Head of caudate nucleus (tissue), 42 donors: ENCODE results near the gene TNNI2.
A peak's percentile ranks its signal among the peaks of the same experiment; 100 is the strongest.

Source experiments
- DNase-seq, 42 donors: peaks; one replicate each; pipeline versions ENCODE4 v3.0.0 to v3.0.0-alpha.2; 2020 to 2021; ENCODE audit warnings: mixed read lengths in 7 of 42
- intact Hi-C: fragments of 100-400 bp; cut with DNase I; formaldehyde crosslinking; loops from one replicate; pipeline ENCODE4 v1.15.0; 2022

The TNNI2 gene

DNA sequence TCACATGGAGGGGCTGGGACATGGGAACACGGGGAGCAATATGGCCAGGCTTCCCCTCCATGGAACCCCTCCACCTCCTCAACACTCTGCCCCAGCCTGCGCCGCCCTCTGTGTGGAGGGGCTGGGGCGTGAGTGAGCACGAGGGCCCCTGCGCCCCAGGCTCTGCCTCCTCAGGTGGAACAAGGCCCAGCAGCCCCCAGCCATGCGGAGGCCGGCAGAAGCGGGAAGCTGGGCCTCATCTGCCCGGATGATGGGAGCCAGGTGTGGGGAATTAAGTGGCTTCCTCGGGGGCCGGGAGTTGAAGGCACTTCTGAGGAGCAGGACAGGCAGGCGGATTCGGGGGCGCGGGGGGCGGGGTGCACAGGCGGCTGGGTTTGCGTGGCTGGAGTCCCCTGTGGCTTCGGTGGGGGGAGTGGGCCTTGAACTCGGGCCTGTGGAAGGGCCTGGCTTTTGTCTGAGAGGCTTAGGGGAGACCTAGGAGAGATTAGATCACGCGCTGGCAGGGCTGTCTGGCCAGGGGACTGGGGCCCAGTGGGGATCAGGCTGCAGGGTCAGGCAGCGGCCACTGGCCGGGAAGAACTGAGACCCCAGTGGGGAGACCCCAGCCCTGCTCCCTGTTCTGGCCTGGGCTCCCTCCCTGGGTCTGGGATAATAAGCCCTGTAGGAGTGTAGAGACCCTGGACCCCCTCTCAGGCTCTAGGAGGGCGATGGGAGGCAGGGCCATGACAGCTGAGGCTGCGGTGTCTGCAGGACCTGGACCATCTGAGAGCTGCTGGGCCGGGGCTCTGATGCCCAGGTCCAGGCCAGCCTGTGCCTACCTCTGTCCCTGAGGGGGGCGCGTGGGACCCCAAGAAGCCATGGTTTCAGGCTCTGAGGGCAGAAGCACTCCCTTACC, 39.6 kb downstream of the TNNI2 start:
- peak in 6 of 42 donors; percentile 1 to 41 (median 12) for DNase-seq
- intact Hi-C loops = no loop called here

DNA sequence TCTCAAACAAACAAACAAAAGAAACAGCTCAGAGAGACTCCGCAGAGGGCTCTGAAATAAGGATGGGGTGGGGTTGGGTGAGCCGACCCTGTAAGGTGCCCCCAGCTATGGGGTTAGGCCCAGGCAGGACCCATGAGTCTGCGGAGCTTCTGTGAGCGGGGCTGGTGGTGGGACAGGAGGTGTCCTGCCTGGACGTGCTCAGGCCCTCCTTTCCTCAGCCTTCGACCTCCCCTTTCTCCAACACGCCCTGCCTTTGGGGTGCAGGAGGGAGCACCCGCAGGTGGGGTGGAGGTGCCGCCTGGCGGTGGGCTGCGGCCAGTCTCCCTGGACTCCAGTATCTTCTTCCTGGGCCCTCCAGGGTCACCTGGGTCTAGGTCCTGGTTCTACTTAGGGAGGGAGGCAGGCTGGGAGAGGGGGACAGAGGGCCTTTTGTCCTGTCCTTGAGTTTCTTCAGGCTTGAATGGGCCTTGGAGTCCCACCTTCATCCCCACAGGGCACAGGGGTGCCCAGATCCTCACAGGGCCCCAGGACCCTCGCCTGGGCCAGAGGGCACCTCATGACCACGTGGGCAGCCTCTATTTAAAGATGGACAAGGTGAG, 40.7 kb downstream of the TNNI2 start:
- intact Hi-C loops = no loop called here
- DNase-seq = peak in 2 of 42 donors; percentile 7 to 11

DNA sequence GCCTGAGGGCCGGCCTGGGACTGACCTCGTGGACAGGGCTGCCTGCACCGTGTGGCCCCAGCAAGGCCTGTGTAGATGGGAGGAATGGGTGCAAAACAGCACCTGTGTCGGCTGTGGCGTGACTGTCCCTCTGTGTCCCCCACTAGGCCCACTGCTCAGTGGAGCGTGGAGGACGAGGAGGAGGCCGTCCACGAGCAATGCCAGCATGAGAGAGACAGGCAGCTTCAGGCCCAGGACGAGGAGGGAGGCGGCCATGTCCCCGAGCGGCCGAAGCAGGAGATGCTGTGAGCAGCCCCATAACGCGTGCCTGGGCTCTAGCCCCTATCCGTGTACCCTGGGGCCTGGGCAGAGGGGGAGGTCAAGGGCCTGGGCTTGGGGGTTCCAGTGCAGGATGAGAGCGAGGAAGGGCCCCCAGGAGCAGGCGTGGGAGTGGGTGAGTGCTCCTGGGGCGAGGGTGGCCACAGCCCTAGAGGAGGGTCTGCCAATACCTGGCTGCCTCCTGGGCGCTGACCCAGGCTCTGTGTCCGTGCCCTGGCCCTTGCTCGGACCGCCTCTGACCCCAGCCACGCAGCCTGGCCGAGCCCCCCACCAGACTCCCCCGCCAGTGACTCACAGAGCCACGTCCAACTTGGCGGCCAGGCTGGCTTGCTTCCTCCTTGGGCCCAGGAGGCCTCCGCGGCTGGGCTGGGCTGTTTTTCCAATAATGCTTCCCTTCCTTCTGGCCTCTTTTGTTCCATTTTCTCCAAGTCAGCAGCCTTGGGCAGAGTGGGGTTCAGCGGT, 41.4 kb downstream of the TNNI2 start:
- intact Hi-C loops = loop anchor here (10.0 kb wide), 1 partner anchor 265 kb away; no protein-coding TSS in a partner anchor
- DNase-seq = peak in 5 of 42 donors; percentile 8 to 30 (median 16)

DNA sequence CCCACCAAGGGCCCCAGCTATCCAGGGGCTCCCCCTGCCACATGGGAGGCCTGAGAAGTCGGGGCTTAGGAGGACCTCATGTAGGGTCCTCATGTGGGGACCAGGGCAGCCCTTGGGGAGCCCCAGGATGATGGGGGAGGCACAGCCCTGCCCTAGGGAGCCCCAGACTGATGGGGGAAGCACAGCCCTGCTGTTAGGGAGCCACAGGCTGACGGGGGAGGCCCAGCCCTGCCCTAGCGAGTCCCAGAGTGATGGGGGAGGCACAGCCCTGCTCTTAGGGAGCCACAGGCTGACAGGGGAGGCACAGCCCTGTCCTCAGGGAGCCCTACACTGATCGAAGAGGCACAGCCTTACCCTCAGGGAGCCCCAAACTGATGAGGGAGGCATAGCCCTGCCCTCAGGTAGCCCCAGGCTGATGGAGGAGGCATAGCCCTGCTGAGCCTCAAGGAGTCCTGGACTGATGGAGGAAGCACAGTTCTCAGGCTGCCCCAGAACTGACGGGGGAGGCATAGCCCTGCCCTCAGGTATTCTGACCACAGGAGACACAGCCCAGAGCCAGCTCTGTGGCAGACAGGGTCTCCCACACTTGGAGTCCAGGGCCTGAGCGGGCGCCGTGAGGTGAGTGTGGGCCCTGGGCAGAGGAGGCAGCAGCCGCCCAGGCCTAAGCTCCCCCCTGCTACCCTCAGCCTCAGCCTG, 42.1 kb downstream of the TNNI2 start:
- intact Hi-C loops = loop anchor here (10.0 kb wide), 1 partner anchor 264 kb away; no protein-coding TSS in a partner anchor
- peak in 4 of 42 donors; percentile 4 to 42 (median 13) for DNase-seq

DNA sequence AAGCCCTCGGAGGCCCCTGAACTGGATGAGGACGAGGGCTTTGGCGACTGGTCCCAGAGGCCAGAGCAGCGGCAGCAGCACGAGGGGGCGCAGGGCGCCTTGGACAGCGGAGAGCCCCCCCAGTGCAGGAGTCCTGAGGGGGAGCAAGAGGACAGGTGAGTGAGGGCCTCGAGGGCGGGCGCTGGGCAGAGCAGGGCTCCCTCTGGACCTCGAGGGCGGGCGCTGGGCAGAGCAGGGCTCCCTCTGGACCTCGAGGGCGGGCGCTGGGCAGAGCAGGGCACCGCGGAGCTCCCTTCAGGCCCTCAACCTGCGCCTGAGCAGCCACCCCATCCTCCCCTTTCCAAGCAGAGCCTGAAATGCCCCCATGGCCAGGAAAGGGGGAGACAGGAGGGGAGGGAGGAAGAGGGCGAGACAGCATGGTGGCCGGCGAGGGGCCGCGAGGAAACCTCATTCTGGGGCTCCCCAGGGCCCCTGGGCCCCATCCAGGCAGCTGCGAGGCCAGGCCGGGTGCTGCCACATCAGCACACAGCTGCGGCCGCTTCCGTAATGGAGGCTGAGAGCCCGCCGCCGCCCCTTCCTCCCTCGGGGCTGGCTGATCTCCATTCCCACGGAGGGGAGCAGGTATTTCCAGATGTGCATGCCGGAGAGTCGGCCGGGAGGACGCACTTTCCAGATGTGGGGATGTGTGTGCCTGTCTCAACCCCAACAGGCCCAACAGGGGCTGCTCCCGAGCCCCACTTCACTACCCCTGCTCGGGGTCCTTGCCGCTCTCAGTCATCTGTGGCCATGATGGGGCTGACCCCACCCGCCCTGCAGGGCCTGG, 42.9 kb downstream of the TNNI2 start:
- peak in 6 of 42 donors; percentile 9 to 39 (median 18) for DNase-seq
- intact Hi-C loops = loop anchor here (10.0 kb wide), 1 partner anchor 263 kb away; no protein-coding TSS in a partner anchor

DNA sequence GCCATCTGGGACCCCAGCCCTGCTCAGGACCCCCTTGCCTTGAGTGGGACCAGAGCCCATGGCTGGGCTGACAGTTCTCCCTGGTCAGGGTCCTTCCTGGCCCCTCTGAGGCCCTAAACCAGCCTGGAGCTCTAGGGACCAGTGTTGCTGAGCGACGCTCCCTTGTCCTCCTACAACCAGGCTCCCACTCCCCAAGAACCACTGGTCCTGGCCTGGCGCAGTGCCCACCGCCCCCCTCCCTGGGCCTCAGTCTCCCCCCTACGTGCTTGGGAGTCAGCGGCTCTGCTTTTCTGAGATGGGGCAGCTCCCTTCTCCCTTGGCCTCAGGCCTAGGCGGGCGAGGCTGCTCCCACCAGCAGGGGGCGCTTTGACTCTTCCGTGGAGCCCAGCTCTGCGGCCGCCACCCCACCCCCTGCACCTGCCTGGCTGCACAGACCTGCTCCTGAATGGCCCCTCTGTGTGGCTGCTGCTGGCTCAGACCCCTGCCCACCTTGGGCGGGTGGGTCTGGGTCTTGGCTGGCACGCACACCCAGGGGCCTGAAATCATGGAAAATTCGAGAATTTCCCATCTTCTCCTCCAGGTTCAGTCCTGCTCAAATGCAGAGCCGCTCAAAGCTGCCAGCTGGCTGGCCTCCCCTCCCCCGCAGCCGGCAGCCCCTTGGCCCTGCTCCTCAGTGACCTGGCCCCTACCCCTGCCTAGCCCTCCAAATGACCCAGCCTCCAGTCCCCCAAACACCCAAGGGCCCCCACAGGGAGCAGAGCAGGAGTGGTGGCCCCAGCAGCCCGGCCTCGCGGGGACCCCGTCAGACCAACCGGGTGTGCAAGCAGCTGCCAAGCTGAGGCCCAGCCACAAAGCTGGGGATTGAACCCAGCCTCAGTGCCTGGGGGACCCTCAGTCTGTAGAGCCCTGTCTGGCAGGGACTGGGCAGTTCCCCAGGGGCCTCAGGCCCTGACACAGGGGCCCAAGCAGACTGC, 43.8 kb downstream of the TNNI2 start:
- DNase-seq = peak; percentile 28 to 88 (median 78)
- intact Hi-C loops = loop anchor here (10.0 kb wide), 1 partner anchor 262 kb away; no protein-coding TSS in a partner anchor

DNA sequence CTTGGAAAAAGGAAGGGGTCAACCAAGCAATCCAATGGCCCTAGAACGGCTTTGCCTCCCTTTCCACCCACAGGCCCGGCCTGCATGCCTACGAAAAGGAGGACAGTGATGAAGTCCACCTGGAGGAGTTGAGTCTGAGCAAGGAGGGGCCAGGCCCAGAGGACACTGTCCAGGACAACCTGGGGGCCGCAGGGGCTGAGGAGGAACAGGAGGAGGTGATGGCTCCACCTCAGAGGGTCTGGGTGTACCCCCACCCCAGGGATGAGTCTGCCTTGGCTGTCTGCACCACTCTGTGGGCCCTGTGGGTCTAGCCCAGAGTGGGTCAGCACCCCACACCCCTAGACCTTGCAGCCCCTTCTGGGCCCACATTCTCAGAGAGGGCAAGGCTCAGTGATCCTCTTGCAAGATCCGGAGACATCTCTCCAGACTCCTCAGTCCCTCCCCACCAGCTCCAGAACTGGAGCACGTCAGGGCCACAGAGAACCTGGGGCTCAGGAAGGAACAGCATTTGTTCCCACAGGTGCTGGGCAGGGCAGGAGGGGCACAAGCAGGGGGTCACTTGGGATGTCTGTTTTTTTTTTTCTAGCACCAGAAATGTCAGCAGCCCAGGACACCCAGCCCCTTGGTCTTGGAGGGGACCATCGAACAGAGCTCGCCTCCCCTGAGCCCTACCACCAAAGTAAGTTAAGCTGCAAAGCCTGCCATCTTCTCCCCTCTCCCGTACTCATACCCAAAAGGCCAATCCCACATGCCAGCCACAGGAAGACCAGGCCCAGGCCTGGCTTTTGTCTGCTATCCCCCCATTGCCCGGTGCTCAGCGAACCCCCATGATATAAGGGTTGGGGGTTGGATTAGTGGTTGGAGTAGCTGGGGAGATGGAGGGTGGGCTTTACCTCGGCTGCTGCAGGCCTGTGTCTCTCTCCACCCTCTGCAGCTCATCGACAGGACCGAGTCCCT, 44.8 kb downstream of the TNNI2 start:
- peak in 5 of 42 donors; percentile 7 to 28 (median 13) for DNase-seq
- intact Hi-C loops = loop anchor here (10.0 kb wide), 1 partner anchor 261 kb away; no protein-coding TSS in a partner anchor

DNA sequence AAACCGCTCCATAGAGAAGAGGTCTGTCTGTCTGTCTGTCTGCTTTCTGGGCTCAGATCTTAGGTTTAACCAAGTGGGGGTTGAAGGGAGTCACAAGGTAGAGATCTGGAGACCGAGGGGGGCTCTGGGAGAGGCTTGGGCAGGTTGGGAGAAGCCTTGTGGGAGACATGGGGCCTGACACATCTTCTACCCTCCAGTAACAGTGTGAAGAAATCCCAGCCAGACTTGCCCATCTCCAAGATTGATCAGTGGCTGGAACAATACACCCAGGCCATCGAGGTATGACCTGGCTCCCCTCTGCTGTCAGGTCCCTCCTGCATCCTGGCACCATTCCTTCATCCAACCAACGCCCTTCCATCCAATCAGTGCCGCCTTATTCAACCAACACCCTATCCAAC, 45.5 kb downstream of the TNNI2 start:
- DNase-seq = peak in 4 of 42 donors; percentile 2 to 19 (median 8)
- intact Hi-C loops = loop anchor here (10.0 kb wide), 1 partner anchor 260 kb away; no protein-coding TSS in a partner anchor

DNA sequence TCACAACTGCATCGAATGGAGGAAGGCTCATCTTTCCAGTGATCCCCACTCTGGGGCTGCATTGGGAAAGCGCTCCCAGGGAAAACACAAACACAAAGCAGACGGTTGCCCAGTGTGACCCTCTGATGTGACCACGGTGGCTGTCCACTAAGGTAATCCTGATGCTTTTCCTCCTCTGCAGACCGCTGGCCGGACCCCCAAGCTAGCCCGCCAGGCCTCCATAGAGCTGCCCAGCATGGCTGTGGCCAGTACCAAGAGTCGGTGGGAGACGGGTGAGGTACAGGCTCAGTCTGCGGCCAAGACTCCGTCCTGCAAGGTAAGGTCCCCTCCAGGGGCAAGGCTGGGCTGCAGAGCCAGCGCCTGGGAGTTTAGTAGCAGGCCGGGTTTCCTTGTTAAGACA, 47.8 kb downstream of the TNNI2 start:
- DNase-seq = peak in 2 of 42 donors; percentile 2 to 9
- intact Hi-C loops = loop anchor here (10.0 kb wide), 1 partner anchor 258 kb away; no protein-coding TSS in a partner anchor

DNA sequence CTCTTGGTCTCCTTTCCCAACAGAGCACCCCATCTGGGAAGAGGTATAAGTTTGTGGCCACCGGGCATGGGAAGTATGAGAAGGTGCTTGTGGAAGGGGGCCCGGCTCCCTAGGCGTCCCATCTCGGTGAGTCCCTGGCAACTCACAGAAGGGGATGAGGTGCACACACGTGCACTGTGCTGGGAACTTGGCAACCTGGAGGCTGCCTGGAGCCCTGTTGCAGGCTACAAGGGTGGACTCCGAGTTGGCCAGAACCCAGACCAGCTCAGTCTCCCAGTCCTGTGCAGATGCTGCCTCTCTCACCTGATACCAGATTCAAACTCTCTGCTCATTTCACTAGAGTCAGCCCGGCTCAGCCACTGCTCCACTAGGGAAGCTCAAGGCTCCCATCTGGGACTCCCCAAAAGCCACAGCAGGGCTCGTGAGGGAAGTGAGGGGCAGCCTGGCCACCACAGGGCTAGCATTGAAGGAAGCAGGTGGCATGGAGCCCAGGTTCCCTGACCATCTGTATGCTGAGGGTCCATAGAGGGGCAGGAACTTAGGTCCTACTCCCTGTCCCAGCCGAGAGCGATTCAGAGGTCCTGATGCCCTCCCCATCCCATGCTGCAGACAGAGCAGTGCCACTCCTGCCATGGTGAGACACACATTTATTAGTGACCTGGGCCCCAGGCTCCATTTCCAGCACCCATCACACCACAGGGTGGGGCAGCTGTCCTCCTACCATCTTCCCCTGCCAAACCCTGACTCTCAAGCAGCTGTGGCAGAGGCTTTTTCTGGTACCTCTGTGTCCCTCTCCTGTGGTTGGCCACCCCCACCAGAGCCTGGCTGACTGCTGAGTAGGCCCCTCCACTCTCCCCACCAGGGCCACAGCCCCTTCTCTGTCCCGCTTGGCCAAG, 48.9 kb downstream of the TNNI2 start:
- DNase-seq = peak in 1 of 42 donors; percentile 11
- intact Hi-C loops = loop anchor here (10.0 kb wide), 1 partner anchor 257 kb away; no protein-coding TSS in a partner anchor

DNA sequence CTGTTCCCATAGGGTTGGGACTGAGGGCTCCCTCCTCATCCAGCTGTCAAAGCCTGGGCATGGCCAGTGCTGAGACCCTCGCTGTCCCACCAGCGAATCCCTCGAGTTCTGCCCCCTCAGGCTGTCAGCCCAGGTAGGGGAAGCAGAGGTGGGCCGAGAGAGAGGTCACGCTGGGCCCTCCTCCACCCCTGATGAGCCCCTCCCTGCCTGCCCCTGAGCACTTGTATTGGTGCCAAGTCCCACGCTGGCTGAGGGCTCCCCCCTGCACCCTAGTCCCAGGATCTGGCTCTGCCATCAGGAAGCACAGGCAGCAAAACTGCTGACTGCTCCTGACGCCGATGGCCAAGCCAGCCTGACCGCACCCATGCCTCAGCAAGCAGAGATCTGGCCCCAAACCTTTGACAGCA, 49.6 kb downstream of the TNNI2 start:
- peak in 1 of 42 donors; percentile 10 for DNase-seq
- intact Hi-C loops = loop anchor here (10.0 kb wide), 1 partner anchor 256 kb away; no protein-coding TSS in a partner anchor

DNA sequence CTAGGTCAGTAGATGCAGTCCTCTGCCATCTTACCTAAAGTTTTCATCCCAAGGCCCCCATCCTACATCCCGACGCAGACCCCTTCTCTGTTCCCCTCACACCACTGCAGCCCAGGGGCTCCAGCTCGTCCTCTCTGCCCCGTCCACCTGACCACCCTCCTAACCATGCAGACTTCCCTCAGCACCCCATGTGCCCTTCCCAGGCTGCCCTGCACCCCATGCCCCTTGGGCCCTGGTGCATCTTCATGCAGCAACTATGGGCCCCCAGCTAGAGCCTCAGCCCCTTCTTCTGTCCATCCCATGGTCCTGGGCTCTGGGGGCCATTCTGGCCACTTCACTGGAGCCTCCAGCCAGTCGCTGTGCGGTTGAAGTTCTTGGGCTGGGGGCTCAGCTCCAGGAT, 50.0 kb downstream of the TNNI2 start:
- intact Hi-C loops = loop anchor here (10.0 kb wide), 1 partner anchor 256 kb away; no protein-coding TSS in a partner anchor
- DNase-seq = no peak

DNA sequence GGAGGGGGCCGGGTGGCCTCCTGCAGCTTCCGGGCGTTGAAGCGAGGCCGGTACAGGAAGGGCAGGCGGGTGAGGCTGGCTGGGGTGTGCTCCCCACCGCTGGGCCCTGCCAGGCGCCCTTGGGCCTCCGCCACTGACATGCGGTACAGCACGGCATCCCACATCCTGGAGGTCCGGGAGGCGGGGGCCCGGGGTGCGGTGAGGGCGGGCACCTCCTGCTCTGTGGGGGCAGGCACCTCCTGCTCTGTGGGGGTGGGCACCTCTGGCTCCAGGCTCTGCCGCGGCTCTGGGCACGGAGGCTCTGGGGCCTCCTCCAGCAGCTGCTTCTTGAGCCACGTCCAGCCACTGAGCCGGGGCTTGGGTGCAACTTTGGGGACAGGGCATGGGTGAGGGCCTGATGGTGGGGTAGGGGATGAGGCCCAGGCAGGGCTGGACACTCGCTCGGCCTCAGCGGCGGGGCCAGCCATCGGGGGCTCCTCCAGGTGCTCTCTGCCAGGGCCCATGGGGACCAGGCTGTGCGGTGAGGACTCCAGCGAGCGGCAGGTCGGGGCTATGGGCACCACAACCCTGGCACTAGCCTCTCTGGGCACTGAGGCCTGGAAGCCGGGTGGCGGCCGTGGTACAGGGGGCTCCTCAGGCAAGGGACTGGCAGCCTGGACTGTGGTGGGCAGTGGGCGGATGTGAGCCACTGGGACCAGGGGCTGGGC, 50.6 kb downstream of the TNNI2 start:
- intact Hi-C loops = loop anchor here (10.0 kb wide), 1 partner anchor 255 kb away; no protein-coding TSS in a partner anchor
- DNase-seq = peak in 1 of 42 donors; percentile 11
